ENCODE results near the gene EZH2. TPM values are rescaled to one million over a fixed set of nuclear protein-coding genes. Genes with fewer than 3 reads are reported as not detected.
A peak's percentile ranks its signal among the peaks of the same experiment; 100 is the strongest.

The EZH2 gene
- total and polyA plus RNA-seq, 2 of the 4 experiments (the other 2 are of a cell fraction), result 13.1 to 19.8 TPM

GRCh38 chr7:148761499-148762278 is 122.4 kb downstream of the EZH2 start:
- H3K4me2 ChIP-seq (ENCODE audit: low read depth, low read length), result no peak overlapping the region
- no peaks in the 10 kb centered on the region for H3K9me3 ChIP-seq (ENCODE audit: control insufficient read depth, insufficient read depth, low read length)
- ATAC-seq (ENCODE audit: low read depth) (peak; percentile 50; the same call in 1 of the 2 replicates), DNase-seq (peak; percentile 11)
- intact Hi-C loops (cut with micrococcal nuclease) (loop anchor here (1.0 to 10.0 kb wide), 2 partner anchors 61 to 257 kb away; no protein-coding TSS in a partner anchor), dilution Hi-C loops (cut with HindIII; ENCODE audit: low sequenced_read_pairs, unreplicated experiment) (no loop called here), in situ Hi-C loops (cut with MboI; ENCODE audit: low sequenced_read_pairs) (no loop called here)
- WGBS, 2 experiments (ENCODE audit: extremely low coverage in 2 of 2, insufficient read length in 1 of 2), result 96% methylated on average over 8 of the region's 12 CpGs; no CpG with 5 or more reads in 1 of the 2 experiments
- peaks cover 19% of the 10 kb centered on the region for H3K36me3 ChIP-seq (ENCODE audit: control insufficient read depth, insufficient read depth, low read length)
- H3K27me3 ChIP-seq (ENCODE audit: control insufficient read depth, insufficient read depth, low read length), result no peaks in the 10 kb centered on the region
- no peak overlapping the region for H4K91ac ChIP-seq (ENCODE audit: insufficient read depth, low read depth, low read length)
- no peak overlapping the region for H2AFZ ChIP-seq (replicated peaks; ENCODE audit: low read length, poor library complexity)
- H3K79me1 ChIP-seq (ENCODE audit: low read depth in 1 of 2, low read length in 2 of 2), result peaks cover 27 to 46% of the 10 kb centered on the region in 2 experiments
- H2BK120ac ChIP-seq (ENCODE audit: low read depth, low read length), result no peak overlapping the region
- no peak overlapping the region for H3K23ac ChIP-seq (ENCODE audit: low read depth, low read length)
- POLR2A ChIA-PET (ENCODE audit: unreplicated experiment), result no interaction called here
- H3K18ac ChIP-seq (ENCODE audit: low read depth, low read length), result no peak overlapping the region
- no peak overlapping the region for H3K14ac ChIP-seq (replicated peaks; ENCODE audit: low read depth, low read length)
- H3K4me3 ChIP-seq (ENCODE audit: insufficient read depth, low read depth, low read length), result no peak overlapping the region
- H3K27ac ChIP-seq (ENCODE audit: insufficient read depth, low read length), result no peak overlapping the region
- no peak overlapping the region for H2BK20ac ChIP-seq (ENCODE audit: low read depth, low read length)
- no peak overlapping the region for H2BK5ac ChIP-seq (ENCODE audit: low read depth, low read length, poor library complexity, severe bottlenecking)
- H3K4ac ChIP-seq (ENCODE audit: low read depth, low read length), result no peak overlapping the region
- peak overlapping the region; percentile 23 for H2AK9ac ChIP-seq (replicated peaks; ENCODE audit: low read depth, low read length, poor library complexity)
- no TSS peak for BruUV-seq (replicated peaks)
- no peak overlapping the region for H4K5ac ChIP-seq (ENCODE audit: low read depth, low read length)
- H4K8ac ChIP-seq (ENCODE audit: low read depth in 2 of 2, low read length in 2 of 2), result no peak overlapping the region
- H2BK15ac ChIP-seq (ENCODE audit: low read depth, low read length), result no peak overlapping the region
- no peak overlapping the region for H2AK5ac ChIP-seq (ENCODE audit: low read depth, low read length)
- peaks cover 12% of the 10 kb centered on the region; the same call in 1 of the 2 replicates for H3K9me1 ChIP-seq (ENCODE audit: insufficient read depth, low read length)
- H3K4me1 ChIP-seq (ENCODE audit: control insufficient read depth, insufficient read depth, low read length), result peaks cover 11% of the 10 kb centered on the region
- no peak overlapping the region for H3K56ac ChIP-seq (ENCODE audit: extremely low read depth, insufficient read depth, low read length)
- CTCF ChIA-PET, result no interaction called here
- peaks cover 26% of the 10 kb centered on the region for H4K20me1 ChIP-seq (ENCODE audit: insufficient read depth, low read length)
- H3K9ac ChIP-seq (ENCODE audit: low read depth, low read length), result no peak overlapping the region
- TF ChIP-seq SMC3 (IDR thresholded peaks at IDR 0.05; ENCODE audit: low read depth, low read length), result no peak
- TF ChIP-seq CTCF (conservative IDR thresholded peaks at IDR 0.05; ENCODE audit: low read depth, low read length), result no peak
- no peak for TF ChIP-seq POLR2A (IDR thresholded peaks at IDR 0.05; ENCODE audit: low read depth, low read length)
- no peak for TF ChIP-seq CEBPB (IDR thresholded peaks at IDR 0.05; ENCODE audit: low read depth, low read length)
- TF ChIP-seq FOS (IDR thresholded peaks at IDR 0.05; ENCODE audit: low read depth, low read length), result no peak
- no peak for TF ChIP-seq MAFK (IDR thresholded peaks at IDR 0.05; ENCODE audit: low read depth, low read length)
- no peak for TF ChIP-seq ELK1 (IDR thresholded peaks at IDR 0.05; ENCODE audit: borderline replicate concordance, low read depth, low read length)
- no peak for TF ChIP-seq RAD21 (IDR thresholded peaks at IDR 0.05; ENCODE audit: low read length)
- no peak for TF ChIP-seq CHD1 (IDR thresholded peaks at IDR 0.05; ENCODE audit: low read depth, low read length)
- no peak for TF ChIP-seq RFX5 (IDR thresholded peaks at IDR 0.05; ENCODE audit: low read depth, low read length)
- no peak for TF ChIP-seq MXI1 (IDR thresholded peaks at IDR 0.05; ENCODE audit: borderline replicate concordance, low read depth, low read length)
- no peak for TF ChIP-seq USF2 (IDR thresholded peaks at IDR 0.05; ENCODE audit: low read depth, low read length)
- no peak for TF ChIP-seq NFE2L2 (IDR thresholded peaks at IDR 0.05; ENCODE audit: low read depth, low read length)
- no peak for TF ChIP-seq BHLHE40 (IDR thresholded peaks at IDR 0.05; ENCODE audit: low read depth, low read length)
- no peak for TF ChIP-seq MAZ (IDR thresholded peaks at IDR 0.05; ENCODE audit: borderline replicate concordance, low read depth, low read length)
